Measurements from ENCODE around the gene BMP7.

The BMP7 gene

GRCh38 chr20:57153238-57153905 is 113.1 kb downstream of the BMP7 start:
- no peak for DNase-seq
- intact Hi-C loops (cut with DNase I) = no loop called here

GRCh38 chr20:57152557-57152956 is 113.9 kb downstream of the BMP7 start:
- intact Hi-C loops (cut with DNase I) = no loop called here
- no peak for DNase-seq

GRCh38 chr20:57150559-57150958 is 115.9 kb downstream of the BMP7 start:
- DNase-seq = no peak
- intact Hi-C loops (cut with DNase I) = no loop called here

- intact Hi-C loops (cut with DNase I) = no loop called here
- no peak for DNase-seq
Observed at GRCh38 chr20:57148263-57148662, 118.2 kb downstream of the BMP7 start.

- no peak for DNase-seq
- intact Hi-C loops (cut with DNase I) = no loop called here
Observed at GRCh38 chr20:57147185-57147584, 119.3 kb downstream of the BMP7 start.

- intact Hi-C loops (cut with DNase I) = no loop called here
- DNase-seq = no peak
Observed at GRCh38 chr20:57146155-57146554, 120.3 kb downstream of the BMP7 start.

- intact Hi-C loops (cut with DNase I) = no loop called here
- DNase-seq = no peak
Observed at GRCh38 chr20:57145089-57145631, 121.3 kb downstream of the BMP7 start.

- intact Hi-C loops (cut with DNase I) = no loop called here
- DNase-seq = no peak
Observed at GRCh38 chr20:57143173-57143572, 123.3 kb downstream of the BMP7 start.

- peak in 12 of 42 donors; percentile 16 to 43 (median 26) for DNase-seq
- intact Hi-C loops (cut with DNase I) = no loop called here
Observed at GRCh38 chr20:57142667-57143066, 123.8 kb downstream of the BMP7 start.

GRCh38 chr20:57141492-57141891 is 124.9 kb downstream of the BMP7 start:
- intact Hi-C loops (cut with DNase I) = no loop called here
- no peak for DNase-seq

- DNase-seq = no peak
- intact Hi-C loops (cut with DNase I) = no loop called here
Observed at GRCh38 chr20:57140416-57140965, 126.0 kb downstream of the BMP7 start.

GRCh38 chr20:57139342-57140093 is 126.9 kb downstream of the BMP7 start:
- intact Hi-C loops (cut with DNase I) = no loop called here
- DNase-seq = no peak

GRCh38 chr20:57138198-57138995 is 128.0 kb downstream of the BMP7 start:
- intact Hi-C loops (cut with DNase I) = no loop called here

GRCh38 chr20:57137676-57138075 is 128.8 kb downstream of the BMP7 start:
- intact Hi-C loops (cut with DNase I) = no loop called here
- DNase-seq = no peak

More at GRCh38 chr20:57138198-57138995, 128.0 kb downstream of the BMP7 start:
- DNase-seq = no peak

- DNase-seq = no peak
- intact Hi-C loops (cut with DNase I) = no loop called here
Observed at GRCh38 chr20:57136734-57137133, 129.7 kb downstream of the BMP7 start.

- intact Hi-C loops (cut with DNase I) = no loop called here
Observed at GRCh38 chr20:57135875-57136274, 130.6 kb downstream of the BMP7 start.

GRCh38 chr20:57134804-57135203 is 131.6 kb downstream of the BMP7 start:
- intact Hi-C loops (cut with DNase I) = no loop called here
- DNase-seq = no peak

More at GRCh38 chr20:57135875-57136274, 130.6 kb downstream of the BMP7 start:
- DNase-seq = no peak

GRCh38 chr20:57133926-57134650 is 132.4 kb downstream of the BMP7 start:
- intact Hi-C loops (cut with DNase I) = no loop called here
- no peak for DNase-seq

Measured in head of caudate nucleus (tissue), 42 donors.